Fibroblast of lung (primary cell): ENCODE data around the gene KIAA0319L. TPM values are rescaled to one million over a fixed set of nuclear protein-coding genes. Genes with fewer than 3 reads are reported as not detected.

Source experiments
- DNase-seq, 2 donors: peaks; one replicate each; pipeline versions ENCODE4 v3.0.0 to v3.0.0-alpha.2; 2010; ENCODE audit warnings: low read depth in 2 of 2
- H2AFZ ChIP-seq: 2 replicates; pipeline ENCODE4 v1.5.1; 2012; ENCODE audit warnings: low read length, control low read depth, inconsistent platforms
- H3K27ac ChIP-seq: 2 replicates; pipeline ENCODE4 v1.5.1; 2011; ENCODE audit warnings: low read length, control low read depth; ENCODE audit not compliant: insufficient read depth
- H3K27me3 ChIP-seq: 2 replicates; pipeline ENCODE4 v1.5.1; 2011; ENCODE audit warnings: mild to moderate bottlenecking, low read length; ENCODE audit not compliant: control insufficient read depth, insufficient read depth
- H3K36me3 ChIP-seq: 2 replicates; pipeline ENCODE4 v1.5.1; 2011; ENCODE audit warnings: low read length; ENCODE audit not compliant: control insufficient read depth, insufficient read depth
- H3K4me1 ChIP-seq: 2 replicates; pipeline ENCODE4 v1.5.1; 2011; ENCODE audit warnings: low read length; ENCODE audit not compliant: control insufficient read depth, insufficient read depth; ENCODE audit errors: extremely low read depth
- H3K4me2 ChIP-seq: 2 replicates; pipeline ENCODE4 v1.5.1; 2011; ENCODE audit warnings: low read length, control low read depth; ENCODE audit not compliant: insufficient read depth; ENCODE audit errors: extremely low read depth
- H3K4me3 ChIP-seq, 4 experiments: fragments of 200-600 bp in 1 of 4; sonication (generic) in 1 of 4; replicated peaks in 1 of 4; 2 replicates each; pipeline ENCODE4 v1.5.1; 2011 to 2016; ENCODE audit warnings: low read length in 4 of 4, low read depth in 3 of 4, mild to moderate bottlenecking in 3 of 4, control low read depth in 2 of 4, inconsistent platforms in 1 of 4, mixed read lengths in 1 of 4; ENCODE audit not compliant: insufficient read depth in 1 of 4; ENCODE audit errors: control extremely low read depth in 1 of 4
- H3K79me2 ChIP-seq: 2 replicates; pipeline ENCODE4 v1.5.1; 2012; ENCODE audit warnings: mild to moderate bottlenecking, low read length, inconsistent platforms; ENCODE audit not compliant: control insufficient read depth, insufficient read depth
- H3K9ac ChIP-seq: 2 replicates; pipeline ENCODE4 v1.5.1; 2011; ENCODE audit warnings: mild to moderate bottlenecking, low read length, control low read depth; ENCODE audit not compliant: insufficient read depth
- H3K9me3 ChIP-seq: 2 replicates; pipeline ENCODE4 v1.5.1; 2012; ENCODE audit warnings: low read depth, low read length; ENCODE audit not compliant: control insufficient read depth, insufficient read depth
- H4K20me1 ChIP-seq: 2 replicates; pipeline ENCODE4 v1.5.1; 2011; ENCODE audit warnings: low read length; ENCODE audit not compliant: control insufficient read depth, insufficient read depth; ENCODE audit errors: extremely low read depth
- CTCF ChIP-seq, 2 donors: IDR thresholded peaks in 1 of 2; conservative IDR thresholded peaks in 1 of 2; 1 replicate in 1 of 2; 2 replicates in 1 of 2; pipeline ENCODE4 v1.5.1; 2011 to 2012; ENCODE audit warnings: low read length in 2 of 2, control low read depth in 1 of 2, inconsistent platforms in 1 of 2, low read depth in 1 of 2, mild to moderate bottlenecking in 1 of 2
- EZH2 ChIP-seq: IDR thresholded peaks from 2 replicates; pipeline ENCODE4 v1.5.1; 2012; ENCODE audit warnings: low read length, control low read depth, mild to moderate bottlenecking; ENCODE audit errors: missing control alignments
- polyA plus RNA-seq, 2 donors: library from polyadenylated mRNA; depleted of rRNA in 1 of 2; stranded (reverse) in 1 of 2; unstranded in 1 of 2; fragments of >200 nt; gene quantifications; 2 replicates each; pipeline ENCODE4 v1.2.1, GENCODE V29; 2011 to 2012; ENCODE audit warnings: missing spikeins in 1 of 2
- total RNA-seq: library from RNA; depleted of rRNA; stranded (reverse); fragments of >200 nt; gene quantifications from 2 replicates; pipeline ENCODE4 v1.2.1, GENCODE V29; 2014

The KIAA0319L gene
- total and polyA plus RNA-seq, 2 donors (not counting 1 experiment from before 2014, with no cell fraction given): 65.4 to 66.1 TPM

GRCh38 chr1:35439626-35440025, 117.6 kb downstream of the KIAA0319L start:
- TF ChIP-seq CTCF (conservative IDR thresholded peaks at IDR 0.05 in 1 of 2, IDR thresholded peaks at IDR 0.05 in 1 of 2; ENCODE audit: low read depth in 1 of 2, low read length in 2 of 2) (no peak), EZH2 (no peak)
- Histone ChIP-seq H4K20me1 (no peaks in the 10 kb centered on the region), H3K4me2 (no peak overlapping the region), H3K79me2 (no peaks in the 10 kb centered on the region), H3K27me3 (no peaks in the 10 kb centered on the region), H3K27ac (no peak overlapping the region), H3K9me3 (no peaks in the 10 kb centered on the region), H3K36me3 (peaks cover 9% of the 10 kb centered on the region), H3K9ac (no peak overlapping the region), H2AFZ (no peak overlapping the region), H3K4me3 (no peak overlapping the region), H3K4me1 (no peaks in the 10 kb centered on the region)
- DNase-seq: no peak

- Histone ChIP-seq H3K27me3 (no peaks in the 10 kb centered on the region), H4K20me1 (no peaks in the 10 kb centered on the region), H3K4me1 (no peaks in the 10 kb centered on the region), H3K27ac (no peak overlapping the region), H3K9ac (no peak overlapping the region), H3K9me3 (no peaks in the 10 kb centered on the region), H3K4me2 (no peak overlapping the region), H2AFZ (no peak overlapping the region), H3K79me2 (no peaks in the 10 kb centered on the region), H3K36me3 (peaks cover 11% of the 10 kb centered on the region), H3K4me3 (no peak overlapping the region)
- TF ChIP-seq CTCF (conservative IDR thresholded peaks at IDR 0.05 in 1 of 2, IDR thresholded peaks at IDR 0.05 in 1 of 2; ENCODE audit: low read depth in 1 of 2, low read length in 2 of 2): no peak
- TF ChIP-seq EZH2: no peak
- DNase-seq: no peak
Measured at GRCh38 chr1:35437200-35437599, 120.0 kb downstream of the KIAA0319L start.

GRCh38 chr1:35436078-35436477, 121.1 kb downstream of the KIAA0319L start:
- no peak overlapping the region for H3K27ac ChIP-seq

More at GRCh38 chr1:35436078-35436477, 121.1 kb downstream of the KIAA0319L start:
- peaks cover 12% of the 10 kb centered on the region for H3K36me3 ChIP-seq
- no peak overlapping the region for H3K9ac ChIP-seq
- H3K79me2 ChIP-seq: no peaks in the 10 kb centered on the region
- no peak for DNase-seq
- no peaks in the 10 kb centered on the region for H3K27me3 ChIP-seq
- no peaks in the 10 kb centered on the region for H4K20me1 ChIP-seq
- H3K4me1 ChIP-seq: no peaks in the 10 kb centered on the region
- no peak overlapping the region for H3K4me2 ChIP-seq
- no peak overlapping the region for H2AFZ ChIP-seq
- H3K9me3 ChIP-seq: no peaks in the 10 kb centered on the region
- TF ChIP-seq EZH2: no peak
- TF ChIP-seq CTCF (conservative IDR thresholded peaks at IDR 0.05 in 1 of 2, IDR thresholded peaks at IDR 0.05 in 1 of 2; ENCODE audit: low read depth in 1 of 2, low read length in 2 of 2): no peak
- no peak overlapping the region for H3K4me3 ChIP-seq
